Thyroid gland (tissue), 4 donors: ENCODE results near the gene SPOCK1.

Experiments used
- POLR2A ChIP-seq, 2 donors: fragments of 450-650 bp; IDR thresholded peaks; one replicate each; pipeline ENCODE4 v1.6.1; 2017; ENCODE audit warnings: antibody characterized with exemption in 2 of 2, mild to moderate bottlenecking in 2 of 2, moderate library complexity in 1 of 2
- TF ChIP-seq, protein P1 (sequence below), 6 experiments: fragments of 200-600 bp in 3 of 6; fragments of 450-650 bp in 3 of 6; sonication (generic) in 3 of 6; IDR thresholded peaks; one replicate each; pipeline ENCODE4 v1.5.1; 2016 to 2019; ENCODE audit warnings: antibody characterized with exemption in 6 of 6, mild to moderate bottlenecking in 2 of 6, inconsistent platforms in 1 of 6, moderate library complexity in 1 of 6

DNA sequence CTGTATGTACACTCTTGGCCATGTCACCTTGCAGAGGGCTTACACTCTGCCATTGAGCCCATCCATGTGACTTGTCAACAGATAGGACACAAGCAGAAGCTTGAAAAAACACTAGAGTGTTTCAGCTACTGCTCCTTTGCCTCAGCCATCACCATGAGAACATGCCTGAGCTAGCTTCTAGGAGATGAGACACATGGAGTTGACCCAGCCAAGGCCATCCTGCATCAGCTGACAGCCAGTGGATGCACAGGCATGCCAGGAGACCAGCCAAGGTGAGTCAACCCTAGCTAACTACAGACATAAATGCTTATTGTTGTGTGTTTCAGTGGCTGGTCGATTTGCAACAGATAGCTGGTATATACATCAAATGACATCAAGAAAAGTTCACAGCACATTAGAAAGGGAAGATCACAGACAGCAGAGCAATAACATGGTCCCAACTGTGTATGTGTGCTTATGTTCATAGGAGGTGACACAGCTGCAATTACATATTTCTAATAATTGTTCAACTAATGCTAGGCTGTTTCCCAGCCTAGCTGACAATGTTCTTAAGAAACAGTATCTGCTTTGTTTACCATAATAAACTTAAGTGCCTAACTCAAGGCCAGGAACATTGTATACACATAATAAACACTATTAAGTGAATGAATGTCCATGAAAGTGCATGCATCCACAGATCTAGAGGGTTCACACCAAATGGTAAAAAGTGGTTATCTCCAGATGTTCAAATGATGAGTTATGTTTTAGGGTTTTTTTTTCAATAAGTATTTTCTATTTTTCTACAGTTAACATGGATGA lies 105.7 kb downstream of the SPOCK1 start:
- TF ChIP-seq, protein P1, sequence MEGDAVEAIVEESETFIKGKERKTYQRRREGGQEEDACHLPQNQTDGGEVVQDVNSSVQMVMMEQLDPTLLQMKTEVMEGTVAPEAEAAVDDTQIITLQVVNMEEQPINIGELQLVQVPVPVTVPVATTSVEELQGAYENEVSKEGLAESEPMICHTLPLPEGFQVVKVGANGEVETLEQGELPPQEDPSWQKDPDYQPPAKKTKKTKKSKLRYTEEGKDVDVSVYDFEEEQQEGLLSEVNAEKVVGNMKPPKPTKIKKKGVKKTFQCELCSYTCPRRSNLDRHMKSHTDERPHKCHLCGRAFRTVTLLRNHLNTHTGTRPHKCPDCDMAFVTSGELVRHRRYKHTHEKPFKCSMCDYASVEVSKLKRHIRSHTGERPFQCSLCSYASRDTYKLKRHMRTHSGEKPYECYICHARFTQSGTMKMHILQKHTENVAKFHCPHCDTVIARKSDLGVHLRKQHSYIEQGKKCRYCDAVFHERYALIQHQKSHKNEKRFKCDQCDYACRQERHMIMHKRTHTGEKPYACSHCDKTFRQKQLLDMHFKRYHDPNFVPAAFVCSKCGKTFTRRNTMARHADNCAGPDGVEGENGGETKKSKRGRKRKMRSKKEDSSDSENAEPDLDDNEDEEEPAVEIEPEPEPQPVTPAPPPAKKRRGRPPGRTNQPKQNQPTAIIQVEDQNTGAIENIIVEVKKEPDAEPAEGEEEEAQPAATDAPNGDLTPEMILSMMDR (IDR thresholded peaks at IDR 0.05): no peak
- no peak for TF ChIP-seq POLR2A (IDR thresholded peaks at IDR 0.05)
